ENCODE results near the gene PALM2AKAP2.

PALM2AKAP2 gene

DNA sequence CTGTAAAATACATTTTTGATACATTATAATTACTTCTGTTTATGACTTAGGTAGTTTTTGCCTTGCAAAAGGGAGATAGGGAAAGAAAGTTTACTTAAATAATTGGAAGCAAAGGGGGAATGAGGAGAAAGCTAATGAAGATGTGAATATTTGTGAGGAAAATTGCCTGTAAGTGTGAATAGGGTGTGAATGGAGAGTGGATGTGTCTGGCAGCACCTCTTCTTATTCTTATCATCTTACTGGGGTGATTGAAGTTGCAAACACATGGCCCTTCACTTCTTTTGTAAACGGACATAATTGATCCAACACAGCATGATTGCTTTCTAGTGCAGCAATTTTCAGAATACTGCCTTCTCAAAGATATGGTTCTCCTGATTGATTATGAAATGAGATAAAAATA, 46.6 kb downstream of the PALM2AKAP2 start:
- TF ChIP-seq, protein P1, sequence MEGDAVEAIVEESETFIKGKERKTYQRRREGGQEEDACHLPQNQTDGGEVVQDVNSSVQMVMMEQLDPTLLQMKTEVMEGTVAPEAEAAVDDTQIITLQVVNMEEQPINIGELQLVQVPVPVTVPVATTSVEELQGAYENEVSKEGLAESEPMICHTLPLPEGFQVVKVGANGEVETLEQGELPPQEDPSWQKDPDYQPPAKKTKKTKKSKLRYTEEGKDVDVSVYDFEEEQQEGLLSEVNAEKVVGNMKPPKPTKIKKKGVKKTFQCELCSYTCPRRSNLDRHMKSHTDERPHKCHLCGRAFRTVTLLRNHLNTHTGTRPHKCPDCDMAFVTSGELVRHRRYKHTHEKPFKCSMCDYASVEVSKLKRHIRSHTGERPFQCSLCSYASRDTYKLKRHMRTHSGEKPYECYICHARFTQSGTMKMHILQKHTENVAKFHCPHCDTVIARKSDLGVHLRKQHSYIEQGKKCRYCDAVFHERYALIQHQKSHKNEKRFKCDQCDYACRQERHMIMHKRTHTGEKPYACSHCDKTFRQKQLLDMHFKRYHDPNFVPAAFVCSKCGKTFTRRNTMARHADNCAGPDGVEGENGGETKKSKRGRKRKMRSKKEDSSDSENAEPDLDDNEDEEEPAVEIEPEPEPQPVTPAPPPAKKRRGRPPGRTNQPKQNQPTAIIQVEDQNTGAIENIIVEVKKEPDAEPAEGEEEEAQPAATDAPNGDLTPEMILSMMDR (IDR thresholded peaks at IDR 0.05; ENCODE audit: extremely low read depth, missing control alignments): no peak
- no peak for DNase-seq (ENCODE audit: low spot score)

DNA sequence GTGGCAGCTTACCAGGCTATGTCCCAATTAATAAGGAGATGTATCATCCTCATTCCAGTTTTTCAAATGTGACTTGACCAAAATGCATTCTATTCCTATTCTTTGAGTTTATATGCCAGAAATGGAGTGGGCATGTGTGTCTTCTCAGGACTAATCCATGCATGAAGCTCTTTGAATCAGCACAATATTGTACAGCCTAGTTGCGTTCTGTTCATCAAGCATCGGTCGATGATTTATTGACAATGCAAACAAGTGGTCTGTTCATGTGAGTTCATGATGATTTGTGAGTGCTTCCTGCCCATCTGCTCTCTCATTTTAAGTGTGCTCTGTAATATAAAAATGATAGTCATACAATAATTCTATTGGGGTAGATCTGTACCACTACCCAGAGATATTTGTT, 48.3 kb downstream of the PALM2AKAP2 start:
- TF ChIP-seq, protein P1 (IDR thresholded peaks at IDR 0.05; ENCODE audit: extremely low read depth, missing control alignments): no peak
- no peak for DNase-seq (ENCODE audit: low spot score)

Measured in GM20000 (cell line).